RPMI8226 (cell line): ENCODE data around the gene STK24.

ENCODE experiments used
- DNase-seq: peaks from one replicate; pipeline ENCODE4 v3.0.0-alpha.2; 2015

STK24 gene

DNA sequence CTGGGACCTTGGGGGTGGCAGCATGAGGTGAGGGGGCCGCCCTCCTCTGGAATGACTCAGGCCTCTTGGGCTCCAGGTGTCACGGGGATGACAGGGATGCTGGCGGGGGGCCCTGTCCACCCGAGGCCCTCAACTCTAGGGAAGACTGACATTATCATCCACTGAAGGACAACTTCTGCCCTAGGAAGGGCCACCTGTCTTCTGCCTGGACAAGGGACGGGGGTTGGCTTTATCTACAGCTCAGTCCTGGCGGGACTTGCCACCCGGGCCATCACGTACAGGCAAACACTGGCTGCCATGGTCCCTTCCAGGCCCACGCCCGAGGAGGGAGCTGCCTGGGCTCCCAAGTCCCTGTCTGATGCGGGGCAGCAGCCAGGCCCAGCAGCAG is 130.7 kb downstream of the STK24 start:
- DNase-seq, result no peak

- DNase-seq, result peak; percentile 65
Measured at GRCh38 chr13:98445340-98446233, 131.3 kb downstream of the STK24 start.

DNA sequence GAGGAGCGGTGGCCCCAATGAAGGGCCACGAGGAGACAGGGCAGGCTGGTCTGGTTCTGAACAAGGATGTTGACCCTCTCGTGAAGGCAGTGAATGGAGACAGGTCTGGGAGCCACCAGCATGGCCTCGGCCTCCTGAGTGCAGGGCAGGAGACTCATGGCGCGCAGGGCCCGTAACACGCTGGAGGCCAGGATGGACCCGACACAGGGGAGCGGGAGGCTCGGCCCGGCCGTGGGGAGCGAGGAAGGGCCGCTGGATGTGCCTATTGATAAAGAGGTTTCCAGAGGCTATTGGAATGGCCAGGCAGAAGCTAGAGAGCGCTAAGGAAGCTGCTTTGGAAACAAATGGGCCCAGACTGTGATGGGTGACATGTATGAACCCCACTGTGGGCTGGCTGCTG is 132.5 kb downstream of the STK24 start:
- no peak for DNase-seq

GRCh38 chr13:98443800-98444325 is 133.0 kb downstream of the STK24 start:
- no peak for DNase-seq

GRCh38 chr13:98443329-98443728 is 133.6 kb downstream of the STK24 start:
- DNase-seq, result no peak

DNA sequence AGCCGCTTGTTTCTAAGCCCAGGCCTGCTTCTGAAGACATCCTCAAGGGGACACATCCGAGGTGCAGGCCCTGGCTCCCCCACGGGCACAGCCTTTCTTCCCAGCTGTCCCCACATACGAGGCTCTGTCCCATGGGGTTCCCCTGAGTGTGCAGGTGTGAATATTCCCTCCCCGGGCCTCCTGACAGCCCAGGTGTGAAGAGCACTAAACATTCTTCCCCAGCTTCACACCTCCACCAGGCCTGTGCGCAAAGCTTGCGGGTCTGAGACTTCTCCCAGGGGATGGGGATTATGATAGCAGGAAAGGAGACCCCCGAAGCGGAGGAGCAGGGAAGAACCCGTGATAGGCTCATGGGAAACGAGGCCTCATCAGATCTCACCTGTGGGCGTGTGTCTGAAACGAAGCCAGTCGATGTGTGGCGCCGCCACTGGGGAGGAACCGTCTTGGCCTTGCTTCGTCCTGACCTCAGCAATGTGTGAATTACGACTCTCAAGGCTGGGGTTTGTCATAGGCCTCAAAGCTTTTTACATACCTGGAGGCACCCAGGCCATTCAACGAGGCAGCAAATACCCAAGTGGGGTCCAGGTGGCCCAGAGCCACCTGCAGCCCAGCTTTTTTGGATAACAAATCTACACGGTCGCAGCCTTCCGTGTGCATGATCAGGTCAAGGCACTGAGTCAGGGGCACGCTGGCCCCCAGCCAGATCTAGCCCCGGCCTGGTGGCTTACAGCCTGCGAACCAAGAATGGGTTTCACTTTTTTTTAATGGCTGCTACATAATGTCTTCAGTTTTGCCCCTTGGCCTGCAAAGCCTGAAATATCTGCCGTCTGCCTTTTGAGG is 134.3 kb downstream of the STK24 start:
- DNase-seq, result no peak

DNA sequence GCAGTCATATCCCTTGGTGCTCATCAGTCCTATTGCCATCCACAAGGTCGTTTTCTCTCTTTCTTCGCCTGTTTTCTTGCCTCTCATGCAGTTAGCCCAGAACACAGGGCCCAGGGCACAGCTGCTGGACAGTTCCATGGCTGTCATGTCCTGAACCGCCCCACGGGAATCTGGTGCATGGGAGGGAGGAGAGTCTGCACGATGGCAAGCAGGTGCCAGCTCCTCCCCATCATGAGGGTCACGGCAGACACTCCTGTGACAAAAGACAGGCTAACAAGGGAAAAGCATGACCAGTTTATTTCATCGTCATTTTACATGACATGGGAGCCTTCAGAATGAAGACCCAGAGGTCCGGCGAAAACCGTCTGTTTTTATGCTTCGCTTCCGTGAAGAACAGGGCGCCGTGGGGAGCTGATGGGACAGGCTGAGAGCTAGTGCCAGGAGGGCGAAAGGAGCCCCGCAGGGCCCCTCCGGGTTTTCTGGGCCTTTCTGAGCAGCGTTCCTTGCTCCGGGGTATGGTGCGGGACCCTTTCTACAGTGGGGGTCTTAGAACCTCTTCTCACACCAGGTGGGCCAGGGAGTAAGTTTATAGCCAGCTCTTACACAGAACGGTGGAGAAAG is 135.7 kb downstream of the STK24 start:
- no peak for DNase-seq

DNA sequence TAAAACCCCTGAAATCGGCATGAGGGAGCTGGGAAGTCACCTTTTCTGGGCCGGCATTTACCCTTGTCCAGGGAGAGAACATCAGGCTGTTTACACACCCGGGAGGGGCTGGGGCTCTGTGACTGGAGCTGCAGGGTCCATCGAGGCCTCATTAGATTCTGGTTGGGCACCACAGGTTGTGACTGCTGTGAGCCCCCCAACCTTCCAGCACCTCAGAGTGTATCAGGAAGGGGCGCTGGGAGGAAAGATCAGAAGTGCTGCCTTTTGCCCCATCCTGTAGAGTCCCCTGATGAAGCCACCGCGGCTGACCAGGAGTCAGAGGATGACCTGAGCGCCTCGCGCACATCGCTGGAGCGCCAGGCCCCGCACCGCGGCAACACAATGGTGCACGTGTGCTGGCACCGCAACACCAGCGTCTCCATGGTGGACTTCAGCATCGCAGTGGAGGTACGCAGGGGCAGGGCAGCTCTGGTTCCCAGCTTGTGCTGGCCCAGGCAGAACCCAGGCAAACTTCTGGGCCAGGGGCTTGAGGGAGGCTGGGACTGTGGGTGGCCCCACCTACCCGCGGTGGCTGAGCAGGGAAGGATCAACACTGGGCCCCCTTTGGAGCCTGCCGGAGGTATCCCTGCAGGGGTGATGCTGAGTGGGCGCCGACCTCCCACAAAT is 136.4 kb downstream of the STK24 start:
- no peak for DNase-seq

DNA sequence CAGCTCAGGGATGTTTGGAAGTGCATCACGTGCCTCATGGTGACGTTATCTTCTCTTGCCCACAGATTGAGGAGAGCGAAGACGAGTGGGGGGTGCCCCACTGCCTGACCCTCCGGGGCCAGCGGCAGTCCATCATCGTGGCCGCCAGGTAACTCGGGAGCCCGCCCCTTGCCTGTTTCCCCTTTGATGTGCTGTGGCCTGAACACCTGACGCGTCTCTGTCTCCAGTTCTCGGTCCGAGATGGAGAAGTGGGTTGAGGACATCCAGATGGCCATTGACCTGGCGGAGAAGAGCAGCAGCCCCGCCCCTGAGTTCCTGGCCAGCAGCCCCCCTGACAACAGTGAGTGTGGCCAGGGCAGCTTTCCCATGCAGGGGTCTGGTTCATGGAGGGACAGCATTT is 137.0 kb downstream of the STK24 start:
- DNase-seq, result no peak

GRCh38 chr13:98439126-98439828 is 137.6 kb downstream of the STK24 start:
- DNase-seq, result no peak

GRCh38 chr13:98438246-98439125 is 138.4 kb downstream of the STK24 start:
- DNase-seq, result no peak

DNA sequence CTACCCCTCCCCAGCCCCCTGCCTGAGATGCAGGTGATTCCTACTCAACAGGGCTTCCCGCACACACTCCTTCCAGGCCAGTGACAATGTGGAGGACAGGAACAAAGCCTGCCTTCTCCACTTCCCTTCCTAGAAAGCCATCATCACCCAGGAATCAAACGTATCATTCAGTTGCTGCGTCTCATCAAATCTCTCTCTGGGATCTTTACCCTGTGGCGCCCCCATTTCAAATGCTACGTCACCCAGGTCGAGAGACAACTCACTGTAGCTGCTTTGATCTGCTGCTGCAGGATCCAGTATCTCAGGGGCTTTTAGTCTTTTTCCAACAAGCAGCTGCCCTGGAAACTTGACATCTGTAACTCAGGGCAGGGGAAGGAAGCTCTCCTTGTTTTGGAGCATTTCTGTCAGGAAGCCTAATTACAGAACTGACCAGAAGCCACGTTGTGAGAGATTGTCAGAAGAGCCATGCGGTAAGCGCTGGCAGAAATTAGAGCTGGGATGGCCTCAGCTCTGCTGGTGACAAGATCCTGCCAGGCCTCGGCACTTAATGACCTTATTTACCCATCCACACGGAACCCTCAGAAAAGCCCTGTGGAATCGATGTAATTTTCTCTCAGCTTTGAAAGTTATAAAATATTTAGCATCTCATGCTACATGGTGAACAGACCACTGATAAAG is 140.5 kb downstream of the STK24 start:
- no peak for DNase-seq

GRCh38 chr13:98435376-98435775 is 141.5 kb downstream of the STK24 start:
- DNase-seq, result no peak

- no peak for DNase-seq
Measured at GRCh38 chr13:98434060-98434459, 142.8 kb downstream of the STK24 start.

DNA sequence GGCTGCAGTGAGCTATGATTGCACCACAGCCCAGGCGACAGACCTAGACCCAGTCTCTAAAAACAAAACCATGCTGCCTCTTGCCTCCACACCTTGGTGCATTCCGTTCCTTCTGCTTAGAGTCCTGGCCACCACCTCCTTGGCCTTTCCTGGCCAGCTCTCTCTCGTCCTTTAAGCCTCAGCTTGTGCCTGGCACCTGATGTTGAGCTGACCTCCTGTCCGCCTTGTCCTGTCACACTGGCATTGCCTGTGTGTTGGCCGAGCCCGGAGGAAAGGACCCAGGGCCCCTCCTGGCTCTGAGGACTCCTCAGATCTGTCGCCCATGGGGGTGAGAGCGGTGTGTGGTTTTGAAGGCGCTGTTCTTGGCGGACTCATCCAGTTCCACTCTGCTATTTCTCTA is 143.3 kb downstream of the STK24 start:
- DNase-seq, result no peak

DNA sequence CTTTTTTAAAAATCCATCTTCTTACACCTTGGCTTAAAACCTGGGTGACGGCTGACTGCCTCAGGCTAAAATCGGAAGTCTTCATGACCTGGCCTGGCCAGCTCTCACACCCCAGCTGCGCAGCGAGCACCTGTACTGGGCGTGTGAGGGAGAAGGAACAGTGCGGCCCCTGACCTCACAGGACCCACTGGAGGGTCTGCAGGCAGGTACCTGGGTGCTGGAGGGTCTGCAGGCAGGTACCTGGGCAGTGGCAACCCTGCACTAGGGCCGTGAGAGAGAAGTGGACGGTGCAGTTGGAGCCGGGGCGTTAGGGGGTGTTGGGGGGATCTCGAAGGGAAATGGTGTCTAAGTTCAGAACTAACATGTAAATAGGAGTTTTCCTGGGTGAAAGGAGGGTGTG is 144.3 kb downstream of the STK24 start:
- no peak for DNase-seq

- no peak for DNase-seq
Measured at GRCh38 chr13:98429977-98430736, 146.8 kb downstream of the STK24 start.

GRCh38 chr13:98429531-98429930 is 147.4 kb downstream of the STK24 start:
- DNase-seq, result no peak

DNA sequence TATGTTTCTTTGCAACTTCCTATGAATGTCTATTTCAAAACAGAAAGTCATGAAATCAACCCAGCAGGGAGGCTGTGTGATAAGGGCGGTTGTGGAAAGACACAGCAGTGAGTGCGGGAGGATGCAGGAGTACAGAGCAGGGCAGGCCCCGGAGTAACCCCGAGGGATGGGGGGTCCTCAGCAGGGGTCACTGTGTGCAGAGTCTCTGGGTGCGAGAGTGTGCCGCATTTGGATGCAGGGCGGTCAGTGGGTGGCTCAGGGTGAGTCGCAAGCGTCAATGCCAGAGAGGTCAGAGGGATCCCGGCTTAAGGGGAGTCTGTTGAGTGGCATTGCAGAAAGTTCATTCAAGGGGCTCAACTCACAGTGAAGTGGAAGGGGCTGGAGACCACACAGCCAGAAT is 147.8 kb downstream of the STK24 start:
- no peak for DNase-seq
